HepG2 (cell line): ENCODE data around the gene ENTPD6. TPM values are rescaled to one million over a fixed set of nuclear protein-coding genes. Genes with fewer than 3 reads are reported as not detected.
A peak's percentile ranks its signal among the peaks of the same experiment; 100 is the strongest.

Experiments used
- ATAC-seq: fragments of 200-7000 bp; cut with Tn5 transposase; 3 replicates; pipeline ENCODE4 v1.9.1; 2020; ENCODE audit warnings: mild to moderate bottlenecking, moderate library complexity
- BruUV-seq: library from RNA; stranded (reverse); fragments of 400-500 nt; replicated peaks from 2 replicates; lab custom pipeline; 2021; lab: Mats Ljungman, UMichigan
- CTCF ChIA-PET: fragments of 300-600 bp; formaldehyde crosslinking; extraction: SDS; loops from one replicate; lab custom pipeline; 2021; ENCODE audit warnings: low total read pairs, inconsistent platforms, low intra/inter-chr PET ratio; lab: Yijun Ruan, JAX
- POLR2A ChIA-PET: fragments of 350-600 bp; sonication (Branson Sonifier 250); formaldehyde crosslinking; loops from one replicate; lab custom pipeline; 2020; ENCODE audit warnings: antibody characterized with exemption, inconsistent platforms; lab: Yijun Ruan, JAX
- DNase-seq: peaks from one replicate; pipeline ENCODE4 v3.0.0-alpha.2; 2015; ENCODE audit warnings: low spot score
- FAIRE-seq: peaks from 3 replicates; lab custom pipeline; 2011; peaks lifted over from hg19 to GRCh38; lab: Jason Lieb, UNC
- H2AFZ ChIP-seq: one replicate; pipeline ENCODE4 v1.6.1; 2011; ENCODE audit warnings: low read length, inconsistent platforms
- H3K27ac ChIP-seq: fragments of 300-600 bp; 3 replicates; pipeline ENCODE4 v1.8.0; 2011; ENCODE audit warnings: mixed run types, mild to moderate bottlenecking, mixed read lengths, low read length, inconsistent platforms; ENCODE audit not compliant: insufficient read depth; ENCODE audit errors: extremely low read length
- H3K27me3 ChIP-seq, 2 experiments: fragments of 200-600 bp in 1 of 2; 2 replicates in 1 of 2; 3 replicates in 1 of 2; pipeline versions ENCODE4 v1.6.0 to v1.8.0; 2011; ENCODE audit warnings: low read length in 2 of 2, mild to moderate bottlenecking in 2 of 2, moderate library complexity in 2 of 2, inconsistent platforms in 1 of 2; ENCODE audit not compliant: insufficient read depth in 2 of 2, control insufficient read depth in 1 of 2
- H3K36me3 ChIP-seq, 2 experiments: fragments of 200-600 bp in 1 of 2; replicated peaks in 1 of 2; 2 replicates in 1 of 2; 3 replicates in 1 of 2; pipeline versions ENCODE4 v1.5.1 to v1.8.0; 2011; ENCODE audit warnings: low read length in 2 of 2, inconsistent platforms in 1 of 2; ENCODE audit not compliant: insufficient read depth in 2 of 2, control insufficient read depth in 1 of 2
- H3K4me1 ChIP-seq: 2 replicates; pipeline ENCODE4 v1.5.1; 2012; ENCODE audit warnings: low read length, inconsistent platforms; ENCODE audit not compliant: insufficient read depth
- H3K4me2 ChIP-seq: 2 replicates; pipeline ENCODE4 v1.6.0; 2011; ENCODE audit warnings: low read depth, low read length, inconsistent platforms
- H3K4me3 ChIP-seq, 3 experiments: fragments of 200-600 bp in 1 of 3; sonication (generic), shearing (Covaris generic) in 1 of 3; replicated peaks in 1 of 3; 2 replicates each; pipeline ENCODE4 v1.5.1; 2011 to 2016; ENCODE audit warnings: low read length in 3 of 3, inconsistent platforms in 2 of 3, low read depth in 2 of 3, mild to moderate bottlenecking in 2 of 3, control low read depth in 1 of 3, mixed read lengths in 1 of 3; ENCODE audit not compliant: insufficient read depth in 1 of 3
- H3K79me2 ChIP-seq: one replicate; pipeline ENCODE4 v1.6.1; 2011; ENCODE audit warnings: low read length, inconsistent platforms; ENCODE audit not compliant: insufficient read depth
- H3K9ac ChIP-seq: 2 replicates; pipeline ENCODE4 v1.6.0; 2011; ENCODE audit warnings: mild to moderate bottlenecking, low read depth, low read length, inconsistent platforms; ENCODE audit not compliant: insufficient read depth
- H3K9me3 ChIP-seq: 2 replicates; pipeline ENCODE4 v1.5.1; 2012; ENCODE audit warnings: mild to moderate bottlenecking, low read length
- H4K20me1 ChIP-seq: 2 replicates; pipeline ENCODE4 v1.6.0; 2011; ENCODE audit warnings: inconsistent platforms, mild to moderate bottlenecking, low read length, moderate library complexity; ENCODE audit not compliant: insufficient read depth
- BCL6 ChIP-seq: IDR thresholded peaks from 2 replicates; pipeline ENCODE4 v1.6.1; 2016; ENCODE audit warnings: missing genetic modification reagents, missing compliant biosample characterization
- ISL2 ChIP-seq: sonication (generic); formaldehyde crosslinking; IDR thresholded peaks from 2 replicates; pipeline ENCODE4 v1.5.0; 2020; ENCODE audit warnings: missing genetic modification reagents
- KAT2B ChIP-seq: fragments of 150-350 bp; IDR thresholded peaks from 2 replicates; pipeline ENCODE4 v1.6.1; 2014; ENCODE audit warnings: low read depth, low read length, borderline replicate concordance
- MZF1 ChIP-seq: sonication (generic); formaldehyde crosslinking; IDR thresholded peaks from 2 replicates; pipeline ENCODE4 v1.8.1; 2023; ENCODE audit warnings: mild to moderate bottlenecking, missing genetic modification reagents, borderline replicate concordance
- NFE2L2 ChIP-seq: fragments of 150-350 bp; IDR thresholded peaks from 2 replicates; pipeline ENCODE4 v1.6.1; 2014; ENCODE audit warnings: low read length
- REXO4 ChIP-seq: sonication (generic); formaldehyde crosslinking; IDR thresholded peaks from 2 replicates; pipeline ENCODE4 v1.8.0; 2022; ENCODE audit warnings: missing genetic modification reagents, mild to moderate bottlenecking, borderline replicate concordance
- ZBTB1 ChIP-seq: sonication (generic); formaldehyde crosslinking; IDR thresholded peaks from 2 replicates; pipeline ENCODE4 v1.4.0; 2020; ENCODE audit warnings: missing genetic modification reagents, borderline replicate concordance
- ZBTB34 ChIP-seq: sonication (generic); formaldehyde crosslinking; IDR thresholded peaks from 2 replicates; pipeline ENCODE4 v1.8.0; 2022; ENCODE audit warnings: mild to moderate bottlenecking, missing genetic modification reagents
- ZKSCAN1 ChIP-seq: fragments of 150-350 bp; IDR thresholded peaks from 2 replicates; pipeline ENCODE4 v1.6.1; 2014; ENCODE audit warnings: low read length
- ZNF235 ChIP-seq: sonication (generic); formaldehyde crosslinking; IDR thresholded peaks from 2 replicates; pipeline ENCODE4 v1.8.1; 2023; ENCODE audit warnings: mild to moderate bottlenecking, missing genetic modification reagents, borderline replicate concordance
- ZNF460 ChIP-seq: sonication (generic); formaldehyde crosslinking; IDR thresholded peaks from 2 replicates; pipeline ENCODE4 v1.5.1; 2020; ENCODE audit warnings: missing genetic modification reagents, mild to moderate bottlenecking, borderline replicate concordance
- ZNF501 ChIP-seq: sonication (generic); formaldehyde crosslinking; IDR thresholded peaks from 2 replicates; pipeline ENCODE4 v1.5.1; 2020; ENCODE audit warnings: mild to moderate bottlenecking, moderate library complexity, missing genetic modification reagents
- ZNF503 ChIP-seq: sonication (generic); formaldehyde crosslinking; IDR thresholded peaks from 2 replicates; pipeline ENCODE4 v1.4.0; 2020; ENCODE audit warnings: missing genetic modification reagents
- WGBS: methylation state at CpG from one replicate; pipeline ENCODE4 v1.1.6; 2017; ENCODE audit warnings: low lambda C conversion rate; 5-methylcytosine and 5-hydroxymethylcytosine counted together
- in situ Hi-C: cut with HindIII; loops from 2 replicates; pipeline ENCODE4 v1.10.0; 2017; ENCODE audit warnings: low pct_unique_long_range_greater_than_20kb; ENCODE audit not compliant: extremely low pct_ligation_motif_present
- intact Hi-C: fragments of 100-400 bp; cut with micrococcal nuclease; formaldehyde crosslinking; loops from one replicate; pipeline ENCODE4 v1.10.0; 2022; ENCODE audit not compliant: unreplicated experiment
- polyA plus RNA-seq, 8 experiments: library from polyadenylated mRNA; depleted of rRNA in 3 of 8; stranded (reverse) in 7 of 8; unstranded in 1 of 8; fragments of >200 nt; fragmentation: Illumina TruSeq in 4 of 8; extraction: Trizol in 4 of 8; gene quantifications; 2 replicates each; pipeline versions ENCODE4 v1.2.1 to v1.2.3, GENCODE V29; 2011 to 2016; ENCODE audit warnings: low read depth in 4 of 8, missing spikeins in 1 of 8, mixed read lengths in 1 of 8; ENCODE audit not compliant: insufficient read depth in 1 of 8
- total RNA-seq, 5 experiments: library from RNA; depleted of rRNA; stranded (reverse); fragments of >200 nt; fragmentation: Illumina TruSeq; extraction: Trizol; gene quantifications; 2 replicates each; pipeline ENCODE4 v1.2.3, GENCODE V29; 2016; ENCODE audit warnings: low read depth in 1 of 5

ENTPD6 gene
- total and polyA plus RNA-seq, 2 of the 13 experiments (the other 11 are each of a cell fraction or from before 2014, with no cell fraction given) = 164 to 172 TPM

- TF ChIP-seq ZNF235 = 0 out of 2 replicates have a peak, but pooled peaks have one; percentile 37
- TF ChIP-seq ZBTB1 (CRISPR knock-in tag) = no peak
- 0 out of 2 replicates have a peak, but pooled peaks have one; percentile 6 for TF ChIP-seq NFE2L2
- no peak for TF ChIP-seq ZKSCAN1
- TF ChIP-seq REXO4 (CRISPR knock-in tag) = no peak
- in situ Hi-C loops = loop anchor here (5.0 kb wide), 2 partner anchors 36 to 96 kb away; partner anchors contain the start of gene VSX1
- Histone ChIP-seq H3K4me2 (no peak overlapping the region), H3K9ac (no peak overlapping the region), H2AFZ (no peak overlapping the region), H3K36me3 (no peaks in the 10 kb centered on the region), H3K79me2 (no peaks in the 10 kb centered on the region), H3K9me3 (peaks cover 7% of the 10 kb centered on the region), H4K20me1 (no peaks in the 10 kb centered on the region), H3K27me3 (no peaks in the 10 kb centered on the region), H3K27ac (no peak overlapping the region), H3K4me3 (no peak overlapping the region), H3K4me1 (peaks cover 56% of the 10 kb centered on the region)
- CTCF ChIA-PET = interaction anchor here (3.7 to 4.3 kb wide), 2 partner anchors 39 to 183 kb away, joined by 45 to 117 read pairs; no protein-coding TSS in a partner anchor
- no TSS peak for BruUV-seq
- FAIRE-seq (no peak), DNase-seq (no peak), ATAC-seq (no peak)
- intact Hi-C loops = no loop called here
- WGBS = 36% methylated on average over 2 of the region's 2 CpGs
- POLR2A ChIA-PET = interaction anchor here (1.4 kb wide), 1 partner anchor 69 kb away, joined by 5 read pairs; no protein-coding TSS in a partner anchor
These were observed 17.6 kb upstream of the ENTPD6 start for GRCh38 chr20:25177890-25178321.

GRCh38 chr20:25178563-25179438, 16.7 kb upstream of the ENTPD6 start:
- Histone ChIP-seq H3K4me3 (no peak overlapping the region), H3K27me3 (no peaks in the 10 kb centered on the region), H3K9ac (no peak overlapping the region), H4K20me1 (no peaks in the 10 kb centered on the region), H2AFZ (peak overlapping the region; percentile 29), H3K4me1 (peaks cover 47% of the 10 kb centered on the region), H3K4me2 (peak overlapping the region; percentile 16), H3K9me3 (no peaks in the 10 kb centered on the region), H3K79me2 (no peaks in the 10 kb centered on the region), H3K27ac (no peak overlapping the region), H3K36me3 (no peaks in the 10 kb centered on the region)
- intact Hi-C loops (loop anchor here (1.0 kb wide), 3 partner anchors 40 to 184 kb away; no protein-coding TSS in a partner anchor), in situ Hi-C loops (loop anchor here (5.0 kb wide), 2 partner anchors 36 to 96 kb away; partner anchors contain the start of gene VSX1)
- no TSS peak for BruUV-seq
- ATAC-seq (peak; percentile 79), FAIRE-seq (peak; percentile 58), DNase-seq (peak; percentile 67)
- 14% methylated on average over 7 of the region's 7 CpGs for WGBS
- POLR2A ChIA-PET = interaction anchor here (1.0 to 1.4 kb wide), 2 partner anchors 39 to 68 kb away, joined by 3 to 5 read pairs; no protein-coding TSS in a partner anchor
- CTCF ChIA-PET = interaction anchor here (0.7 to 4.3 kb wide), 6 partner anchors 40 to 184 kb away, joined by 3 to 117 read pairs (median 5); no protein-coding TSS in a partner anchor
- no peak for TF ChIP-seq ZNF460 (CRISPR knock-in tag)
- TF ChIP-seq BCL6 (CRISPR knock-in tag) = no peak
- TF ChIP-seq ZBTB34 = no peak
- TF ChIP-seq ZNF501 = no peak
- TF ChIP-seq MZF1 (CRISPR knock-in tag) = no peak
- TF ChIP-seq KAT2B = no peak
- 0 out of 2 replicates have a peak, but pooled peaks have one; percentile 17 for TF ChIP-seq ISL2 (CRISPR knock-in tag)
- TF ChIP-seq ZNF503 (CRISPR knock-in tag) = no peak
